Natural killer cell (primary cell): ENCODE data around the gene SPATA3. TPM values are rescaled to one million over a fixed set of nuclear protein-coding genes. Genes with fewer than 3 reads are reported as not detected.

Source experiments
- ATAC-seq, 3 donors: fragments of 150-1000 bp in 2 of 3; fragments of 200-7000 bp in 1 of 3; cut with Tn5 transposase; 1 replicate in 1 of 3; 2 replicates in 2 of 3; pipeline ENCODE4 v1.10.0; 2021; ENCODE audit warnings: mild to moderate bottlenecking in 2 of 3, moderate library complexity in 2 of 3
- DNase-seq, 2 donors: peaks; one replicate each; pipeline versions ENCODE4 v3.0.0 to v3.0.0-alpha.2; 2013 to 2021; ENCODE audit warnings: mixed read lengths in 1 of 2
- H3K27ac ChIP-seq: one replicate; pipeline ENCODE4 v1.5.1; 2013; ENCODE audit warnings: mild to moderate bottlenecking, low read length
- H3K27me3 ChIP-seq: one replicate; pipeline ENCODE4 v1.6.1; 2013; ENCODE audit warnings: low read length; ENCODE audit not compliant: control insufficient read depth, insufficient read depth
- H3K36me3 ChIP-seq: one replicate; pipeline ENCODE4 v1.6.1; 2013; ENCODE audit warnings: low read length; ENCODE audit not compliant: control insufficient read depth, insufficient read depth
- H3K4me1 ChIP-seq: one replicate; pipeline ENCODE4 v1.6.1; 2013; ENCODE audit warnings: low read length; ENCODE audit not compliant: control insufficient read depth, insufficient read depth
- H3K4me3 ChIP-seq: one replicate; pipeline ENCODE4 v1.5.1; 2013; ENCODE audit warnings: low read length
- H3K9me3 ChIP-seq: one replicate; pipeline ENCODE4 v1.6.1; 2013; ENCODE audit warnings: low read length; ENCODE audit not compliant: control insufficient read depth, insufficient read depth
- H3K27ac Mint-ChIP-seq, 2 donors: one replicate each; pipeline ENCODE4 v1.8.0; 2022; ENCODE audit warnings: mild to moderate bottlenecking in 2 of 2, mixed read lengths in 2 of 2, moderate library complexity in 1 of 2
- H3K27me3 Mint-ChIP-seq, 2 donors: one replicate each; pipeline ENCODE4 v1.8.0; 2022; ENCODE audit warnings: low read depth in 2 of 2, mixed read lengths in 2 of 2
- H3K36me3 Mint-ChIP-seq: one replicate; pipeline ENCODE4 v1.8.0; 2022; ENCODE audit warnings: mixed read lengths
- H3K4me1 Mint-ChIP-seq, 2 donors: one replicate each; pipeline ENCODE4 v1.8.0; 2022; ENCODE audit warnings: mixed read lengths in 2 of 2
- H3K4me3 Mint-ChIP-seq: one replicate; pipeline ENCODE4 v1.8.0; 2022; ENCODE audit warnings: mild to moderate bottlenecking, moderate library complexity, mixed read lengths
- H3K9me3 Mint-ChIP-seq, 2 donors: one replicate each; pipeline ENCODE4 v1.8.0; 2022; ENCODE audit warnings: mixed read lengths in 2 of 2
- CTCF ChIP-seq: fragments of 200-600 bp; IDR thresholded peaks from one replicate; pipeline ENCODE4 v1.8.0; 2022; ENCODE audit warnings: antibody characterized with exemption
- whole genome bisulfite sequencing: methylation state at CpG from one replicate; pipeline ENCODE4 v1.1.7; 2013; ENCODE audit warnings: missing lambda C conversion rate; ENCODE audit not compliant: insufficient coverage; 5-methylcytosine and 5-hydroxymethylcytosine counted together
- intact Hi-C: fragments of 100-400 bp; cut with micrococcal nuclease; formaldehyde crosslinking; loops from one replicate; pipeline ENCODE4 v1.14.2; 2022
- total RNA-seq, 4 donors: library from RNA; stranded (reverse); fragments of 120-200 nt in 1 of 4; gene quantifications; one replicate each; pipeline versions ENCODE4 v1.2.3 to v1.2.4, GENCODE V29; 2013 to 2022

Gene SPATA3
- total RNA-seq, 3 donors from 2014 or later (not counting 1 experiment from before 2014, with no cell fraction given): not detected

- DNase-seq (no peak), ATAC-seq (no peak)
- no peak overlapping the region for H3K27ac ChIP-seq
- no peak for TF ChIP-seq CTCF
- Mint-ChIP-seq H3K4me1 (peaks cover 17 to 24% of the 10 kb centered on the region in 2 donors), H3K36me3 (no peaks in the 10 kb centered on the region), H3K27me3 (peaks cover 23% of the 10 kb centered on the region in 2 donors), H3K4me3 (no peak overlapping the region), H3K9me3 (no peaks in the 10 kb centered on the region), H3K27ac (no peak overlapping the region)
- WGBS: 85% methylated on average over 8 of the region's 8 CpGs
- H3K36me3 ChIP-seq: no peaks in the 10 kb centered on the region
- H3K4me3 ChIP-seq: no peak overlapping the region
- H3K27me3 ChIP-seq: peaks cover 14% of the 10 kb centered on the region
- intact Hi-C loops: no loop called here
- H3K9me3 ChIP-seq: no peaks in the 10 kb centered on the region
- peaks cover 27% of the 10 kb centered on the region for H3K4me1 ChIP-seq
These were observed 51.5 kb downstream of the SPATA3 start for GRCh38 chr2:231047274-231047922.

GRCh38 chr2:231047923-231048915 lies 52.3 kb downstream of the SPATA3 start:
- no peak overlapping the region for H3K27ac ChIP-seq
- H3K27me3 ChIP-seq: peaks cover 17% of the 10 kb centered on the region
- H3K4me1 Mint-ChIP-seq: peaks cover 25 to 32% of the 10 kb centered on the region in 2 donors
- H3K36me3 Mint-ChIP-seq: no peaks in the 10 kb centered on the region
- H3K4me1 ChIP-seq: peaks cover 36% of the 10 kb centered on the region
- WGBS: 89% methylated on average over 10 of the region's 10 CpGs
- intact Hi-C loops: no loop called here
- no peak overlapping the region for H3K4me3 ChIP-seq
- H3K36me3 ChIP-seq: no peaks in the 10 kb centered on the region
- no peak overlapping the region for H3K4me3 Mint-ChIP-seq
- no peak overlapping the region for H3K27ac Mint-ChIP-seq
- no peaks in the 10 kb centered on the region for H3K9me3 Mint-ChIP-seq
- peaks cover 24% of the 10 kb centered on the region in 2 donors for H3K27me3 Mint-ChIP-seq
- ATAC-seq: no peak
- DNase-seq: no peak
- TF ChIP-seq CTCF: no peak
- H3K9me3 ChIP-seq: no peaks in the 10 kb centered on the region

GRCh38 chr2:231049286-231050017 lies 53.5 kb downstream of the SPATA3 start:
- H3K36me3 ChIP-seq: no peaks in the 10 kb centered on the region
- no peak for ATAC-seq
- no peak overlapping the region for H3K4me3 ChIP-seq
- Mint-ChIP-seq H3K4me1 (peaks cover 37 to 43% of the 10 kb centered on the region in 2 donors), H3K27me3 (peaks cover 27 to 36% of the 10 kb centered on the region in 2 donors), H3K27ac (no peak overlapping the region), H3K36me3 (no peaks in the 10 kb centered on the region), H3K4me3 (no peak overlapping the region), H3K9me3 (no peaks in the 10 kb centered on the region)
- H3K27me3 ChIP-seq: peaks cover 19% of the 10 kb centered on the region
- no peak for DNase-seq
- intact Hi-C loops: loop anchor here (5.0 kb wide), 1 partner anchor 172 kb away; no protein-coding TSS in a partner anchor
- peaks cover 48% of the 10 kb centered on the region for H3K4me1 ChIP-seq
- TF ChIP-seq CTCF: no peak
- no peak overlapping the region for H3K27ac ChIP-seq
- no peaks in the 10 kb centered on the region for H3K9me3 ChIP-seq
- WGBS: 91% methylated on average over 11 of the region's 12 CpGs
